Measurements from ENCODE around the gene DPF1.

The DPF1 gene

GRCh38 chr19:38209671-38210457 is 14.2 kb downstream of the DPF1 start:
- H3K27ac Mint-ChIP-seq (ENCODE audit: low read depth): no peak overlapping the region

DNA sequence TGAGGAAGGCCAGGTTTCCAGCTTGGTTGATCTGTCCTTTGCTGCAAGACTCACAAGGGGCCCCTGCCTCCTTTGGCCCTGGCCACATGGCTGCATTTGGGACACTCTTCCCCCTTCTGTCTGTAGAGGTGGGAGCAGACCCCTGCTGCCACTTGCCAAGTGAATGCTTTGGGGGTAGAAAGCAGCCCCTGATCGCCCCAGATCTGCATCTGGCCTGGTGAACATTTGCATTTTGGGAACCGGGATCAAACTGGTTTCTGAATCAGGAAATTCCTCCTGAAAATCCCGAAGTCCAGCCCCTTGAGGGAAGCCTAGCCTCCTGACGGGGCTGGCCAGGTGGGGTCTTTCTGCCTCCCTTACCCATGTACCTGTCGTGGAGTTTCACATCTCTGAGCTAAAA is 14.9 kb downstream of the DPF1 start:
- no peak for DNase-seq (ENCODE audit: low spot score in 2 of 2)
- peaks cover 21% of the 10 kb centered on the region for H3K27me3 Mint-ChIP-seq
- H3K4me1 Mint-ChIP-seq: peaks cover 24% of the 10 kb centered on the region
- peaks cover 4% of the 10 kb centered on the region for H3K9me3 Mint-ChIP-seq
- no peak for ATAC-seq (replicated peaks; ENCODE audit: extremely low read depth, poor library complexity, severe bottlenecking)
- H3K27ac Mint-ChIP-seq (ENCODE audit: low read depth): no peak overlapping the region
- peaks cover 17% of the 10 kb centered on the region for H3K36me3 Mint-ChIP-seq (ENCODE audit: insufficient read depth)
- no peak overlapping the region for H3K4me3 Mint-ChIP-seq

More at GRCh38 chr19:38209671-38210457, 14.2 kb downstream of the DPF1 start:
- Mint-ChIP-seq H3K27me3 (peaks cover 21% of the 10 kb centered on the region), H3K9me3 (peaks cover 5% of the 10 kb centered on the region), H3K36me3 (ENCODE audit: insufficient read depth) (peaks cover 20% of the 10 kb centered on the region), H3K4me1 (peaks cover 29% of the 10 kb centered on the region), H3K4me3 (no peak overlapping the region)
- DNase-seq (ENCODE audit: low spot score in 2 of 2) (no peak), ATAC-seq (replicated peaks; ENCODE audit: extremely low read depth, poor library complexity, severe bottlenecking) (no peak)

- H3K4me1 Mint-ChIP-seq: peaks cover 18% of the 10 kb centered on the region
- no peak overlapping the region for H3K4me3 Mint-ChIP-seq
- ATAC-seq (replicated peaks; ENCODE audit: extremely low read depth, poor library complexity, severe bottlenecking) (no peak), DNase-seq (ENCODE audit: low spot score in 2 of 2) (no peak)
- peaks cover 12% of the 10 kb centered on the region for H3K36me3 Mint-ChIP-seq (ENCODE audit: insufficient read depth)
- H3K9me3 Mint-ChIP-seq: no peaks in the 10 kb centered on the region
- H3K27ac Mint-ChIP-seq (ENCODE audit: low read depth): no peak overlapping the region
- peaks cover 21% of the 10 kb centered on the region for H3K27me3 Mint-ChIP-seq
Measured at GRCh38 chr19:38208571-38208970, 15.5 kb downstream of the DPF1 start.

DNA sequence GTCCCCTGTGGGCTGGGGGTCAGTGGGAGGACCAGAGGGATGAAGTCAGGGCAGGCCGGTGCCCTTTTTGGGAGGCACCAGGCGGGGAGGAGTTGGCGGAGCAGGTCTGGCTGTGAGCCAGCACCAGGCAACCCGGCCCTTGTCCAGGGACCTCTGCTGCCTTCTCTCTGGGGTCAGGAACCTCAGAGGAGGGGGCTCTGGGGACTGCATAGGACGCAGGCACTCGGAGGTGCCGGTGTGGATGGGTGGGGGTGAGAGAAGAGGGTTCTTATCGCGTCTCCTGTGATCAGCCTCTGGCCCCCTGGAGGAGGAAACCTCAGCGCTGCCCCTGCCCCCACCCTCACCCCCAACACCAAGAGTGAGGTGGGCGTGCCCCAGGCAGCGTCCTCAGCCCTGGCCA is 16.5 kb downstream of the DPF1 start:
- Mint-ChIP-seq H3K9me3 (no peaks in the 10 kb centered on the region), H3K4me1 (peaks cover 12% of the 10 kb centered on the region), H3K27ac (ENCODE audit: low read depth) (no peak overlapping the region), H3K4me3 (no peak overlapping the region), H3K36me3 (ENCODE audit: insufficient read depth) (peaks cover 10% of the 10 kb centered on the region), H3K27me3 (peaks cover 21% of the 10 kb centered on the region)
- ATAC-seq (replicated peaks; ENCODE audit: extremely low read depth, poor library complexity, severe bottlenecking) (no peak), DNase-seq (ENCODE audit: low spot score in 2 of 2) (no peak)

DNA sequence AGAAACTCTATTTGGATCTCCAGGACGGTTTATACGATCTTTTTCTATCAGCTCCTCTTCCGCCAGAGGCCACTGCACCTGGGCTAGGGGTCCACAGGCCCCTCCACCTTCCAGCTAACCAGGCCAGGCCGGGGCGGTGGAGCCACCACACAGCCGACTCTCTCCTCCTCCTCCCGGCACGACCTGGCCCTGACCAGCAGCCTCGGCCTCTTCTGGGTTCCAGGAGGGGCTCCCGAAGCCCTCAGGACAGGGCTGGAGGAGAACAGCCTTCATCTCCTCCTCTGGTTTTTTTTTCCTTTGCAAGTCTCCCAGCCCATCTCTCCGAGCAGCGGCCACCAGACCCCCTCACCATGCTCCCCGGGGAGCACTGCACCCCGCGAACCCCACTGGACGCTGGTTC is 17.1 kb downstream of the DPF1 start:
- peaks cover 12% of the 10 kb centered on the region for H3K4me1 Mint-ChIP-seq
- H3K27ac Mint-ChIP-seq (ENCODE audit: low read depth): no peak overlapping the region
- ATAC-seq (replicated peaks; ENCODE audit: extremely low read depth, poor library complexity, severe bottlenecking) (no peak), DNase-seq (ENCODE audit: low spot score in 2 of 2) (no peak)
- no peaks in the 10 kb centered on the region for H3K9me3 Mint-ChIP-seq
- H3K27me3 Mint-ChIP-seq: peaks cover 21% of the 10 kb centered on the region
- H3K36me3 Mint-ChIP-seq (ENCODE audit: insufficient read depth): peaks cover 10% of the 10 kb centered on the region
- H3K4me3 Mint-ChIP-seq: no peak overlapping the region

- Mint-ChIP-seq H3K4me1 (peaks cover 12% of the 10 kb centered on the region), H3K4me3 (no peak overlapping the region), H3K9me3 (no peaks in the 10 kb centered on the region), H3K27ac (ENCODE audit: low read depth) (no peak overlapping the region), H3K36me3 (ENCODE audit: insufficient read depth) (peaks cover 10% of the 10 kb centered on the region), H3K27me3 (peaks cover 20% of the 10 kb centered on the region)
- no peak for ATAC-seq (replicated peaks; ENCODE audit: extremely low read depth, poor library complexity, severe bottlenecking)
- DNase-seq (ENCODE audit: low spot score in 2 of 2): no peak
Measured at GRCh38 chr19:38206006-38206745, 17.8 kb downstream of the DPF1 start.

DNA sequence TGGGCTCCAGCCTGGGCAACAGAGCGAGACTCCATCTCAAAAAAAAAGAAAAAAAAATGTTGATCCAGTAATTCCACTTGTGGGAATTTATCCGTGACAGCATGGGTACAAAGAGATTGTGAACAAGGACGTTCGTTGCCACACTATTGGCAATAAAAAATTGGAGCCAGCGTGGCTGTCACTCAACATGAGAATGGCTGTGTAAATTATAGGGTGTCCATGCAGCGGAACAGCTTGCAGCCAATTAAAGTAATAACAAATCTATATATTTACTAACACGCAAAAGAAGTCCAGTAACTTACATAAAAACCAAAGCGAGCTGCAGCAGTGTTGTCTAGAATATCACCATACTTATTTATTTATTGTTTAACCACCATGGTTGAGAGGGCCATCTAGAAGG is 19.3 kb downstream of the DPF1 start:
- Mint-ChIP-seq H3K4me1 (peaks cover 1% of the 10 kb centered on the region), H3K36me3 (ENCODE audit: insufficient read depth) (peaks cover 9% of the 10 kb centered on the region), H3K27ac (ENCODE audit: low read depth) (no peak overlapping the region), H3K9me3 (no peaks in the 10 kb centered on the region), H3K4me3 (no peak overlapping the region), H3K27me3 (peaks cover 6% of the 10 kb centered on the region)
- ATAC-seq (replicated peaks; ENCODE audit: extremely low read depth, poor library complexity, severe bottlenecking) (no peak), DNase-seq (ENCODE audit: low spot score in 2 of 2) (no peak)

DNA sequence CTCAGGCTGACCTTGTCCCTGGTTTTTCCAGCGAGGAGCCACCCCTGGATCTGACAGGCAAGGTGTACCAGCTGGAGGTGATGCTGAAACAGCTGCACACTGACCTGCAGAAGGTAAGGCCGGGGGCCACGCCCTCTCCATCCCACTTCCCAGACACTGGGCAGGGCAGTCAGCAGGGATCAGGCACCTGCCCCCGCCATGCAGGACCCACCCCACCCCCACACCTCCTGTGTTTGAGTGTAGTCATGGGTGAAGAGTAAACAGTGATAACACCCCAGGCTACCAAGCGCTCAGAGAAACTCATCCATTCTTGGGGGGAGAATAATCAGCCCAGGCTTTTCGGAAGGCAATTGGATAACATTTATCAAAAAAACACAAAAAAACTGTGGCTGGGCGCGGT is 19.9 kb downstream of the DPF1 start:
- no peaks in the 10 kb centered on the region for H3K27me3 Mint-ChIP-seq
- H3K27ac Mint-ChIP-seq (ENCODE audit: low read depth): no peak overlapping the region
- DNase-seq (ENCODE audit: low spot score in 2 of 2) (no peak), ATAC-seq (replicated peaks; ENCODE audit: extremely low read depth, poor library complexity, severe bottlenecking) (no peak)
- no peaks in the 10 kb centered on the region for H3K4me1 Mint-ChIP-seq
- H3K9me3 Mint-ChIP-seq: no peaks in the 10 kb centered on the region
- H3K36me3 Mint-ChIP-seq (ENCODE audit: insufficient read depth): peaks cover 10% of the 10 kb centered on the region
- no peak overlapping the region for H3K4me3 Mint-ChIP-seq

GRCh38 chr19:38203197-38203596 is 20.8 kb downstream of the DPF1 start:
- ATAC-seq (replicated peaks; ENCODE audit: extremely low read depth, poor library complexity, severe bottlenecking) (no peak), DNase-seq (ENCODE audit: low spot score in 2 of 2) (no peak)

GRCh38 chr19:38202504-38202903 is 21.5 kb downstream of the DPF1 start:
- no peak for ATAC-seq (replicated peaks; ENCODE audit: extremely low read depth, poor library complexity, severe bottlenecking)
- no peaks in the 10 kb centered on the region for H3K4me1 Mint-ChIP-seq
- H3K9me3 Mint-ChIP-seq: no peaks in the 10 kb centered on the region
- H3K27ac Mint-ChIP-seq (ENCODE audit: low read depth): no peak overlapping the region
- peaks cover 8% of the 10 kb centered on the region for H3K36me3 Mint-ChIP-seq (ENCODE audit: insufficient read depth)
- DNase-seq (ENCODE audit: low spot score in 2 of 2): no peak
- no peaks in the 10 kb centered on the region for H3K27me3 Mint-ChIP-seq
- no peak overlapping the region for H3K4me3 Mint-ChIP-seq

More at GRCh38 chr19:38203197-38203596, 20.8 kb downstream of the DPF1 start:
- Mint-ChIP-seq H3K27me3 (no peaks in the 10 kb centered on the region), H3K36me3 (ENCODE audit: insufficient read depth) (peaks cover 8% of the 10 kb centered on the region), H3K9me3 (no peaks in the 10 kb centered on the region), H3K27ac (ENCODE audit: low read depth) (no peak overlapping the region), H3K4me1 (no peaks in the 10 kb centered on the region), H3K4me3 (no peak overlapping the region)

DNA sequence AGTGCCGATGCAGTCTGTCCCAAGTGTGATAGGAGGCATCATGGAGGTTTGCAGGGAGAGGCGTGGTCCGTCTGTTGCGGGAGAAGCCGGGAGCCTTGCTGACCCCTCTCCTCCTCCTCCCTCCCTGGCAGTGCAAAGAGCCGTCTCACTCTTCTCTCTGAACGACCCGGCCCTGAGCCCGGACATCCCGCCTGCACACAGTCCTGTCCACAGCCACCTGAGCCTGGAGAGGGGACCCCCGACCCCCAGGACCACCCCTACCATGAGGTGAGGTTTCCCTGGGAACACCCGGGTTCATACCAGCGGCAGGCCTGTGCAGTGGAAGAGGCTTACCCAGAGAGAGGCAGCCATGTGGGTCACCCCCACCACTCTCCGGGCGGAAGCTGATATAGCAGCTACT is 22.3 kb downstream of the DPF1 start:
- Mint-ChIP-seq H3K27me3 (no peaks in the 10 kb centered on the region), H3K4me1 (no peaks in the 10 kb centered on the region), H3K4me3 (no peak overlapping the region), H3K9me3 (no peaks in the 10 kb centered on the region), H3K27ac (ENCODE audit: low read depth) (no peak overlapping the region), H3K36me3 (ENCODE audit: insufficient read depth) (peaks cover 8% of the 10 kb centered on the region)
- DNase-seq (ENCODE audit: low spot score in 2 of 2): no peak
- ATAC-seq (replicated peaks; ENCODE audit: extremely low read depth, poor library complexity, severe bottlenecking): no peak

DNA sequence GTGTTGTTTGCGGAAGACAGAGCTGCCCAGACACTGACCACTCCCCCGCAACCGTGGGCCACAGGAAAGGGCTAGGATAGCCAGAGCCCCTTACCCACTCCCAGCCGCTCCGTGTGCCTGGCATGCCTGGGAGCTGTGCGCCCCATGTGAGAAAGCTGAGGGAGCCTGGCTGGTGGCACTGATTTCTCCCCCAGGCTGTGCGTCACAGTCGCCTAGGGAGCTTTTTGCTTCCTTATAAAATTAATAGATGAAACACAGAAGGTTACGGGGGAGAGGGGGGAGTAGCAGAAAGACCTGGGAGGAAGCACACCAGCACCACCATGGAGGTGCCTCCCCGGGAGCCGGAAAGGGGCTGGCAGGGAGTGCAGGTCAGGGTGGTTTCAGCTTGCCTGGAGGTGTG is 24.7 kb downstream of the DPF1 start:
- H3K4me1 Mint-ChIP-seq: no peaks in the 10 kb centered on the region
- DNase-seq (ENCODE audit: low spot score in 2 of 2): no peak
- H3K4me3 Mint-ChIP-seq: no peak overlapping the region
- H3K9me3 Mint-ChIP-seq: no peaks in the 10 kb centered on the region
- H3K27me3 Mint-ChIP-seq: no peaks in the 10 kb centered on the region
- H3K27ac Mint-ChIP-seq (ENCODE audit: low read depth): no peak overlapping the region
- H3K36me3 Mint-ChIP-seq (ENCODE audit: insufficient read depth): peaks cover 7% of the 10 kb centered on the region
- no peak for ATAC-seq (replicated peaks; ENCODE audit: extremely low read depth, poor library complexity, severe bottlenecking)
